Bronchial epithelial cell (primary cell): ENCODE data around the gene PFKL. TPM values are rescaled to one million over a fixed set of nuclear protein-coding genes. Genes with fewer than 3 reads are reported as not detected.

ENCODE experiments used
- DNase-seq: peaks from one replicate; pipeline ENCODE4 v3.0.0-alpha.2; 2010; ENCODE audit warnings: low read depth
- FAIRE-seq: peaks from 2 replicates; lab custom pipeline; 2011; peaks lifted over from hg19 to GRCh38; lab: Jason Lieb, UNC
- H3K27me3 ChIP-seq: 2 replicates; pipeline ENCODE4 v1.5.1; 2011; ENCODE audit warnings: low read length; ENCODE audit not compliant: control insufficient read depth, insufficient read depth
- H3K36me3 ChIP-seq: 2 replicates; pipeline ENCODE4 v1.5.1; 2011; ENCODE audit warnings: low read length; ENCODE audit not compliant: control insufficient read depth, insufficient read depth
- H3K4me3 ChIP-seq: 2 replicates; pipeline ENCODE4 v1.5.1; 2011; ENCODE audit warnings: mild to moderate bottlenecking, low read depth, low read length, control low read depth
- CTCF ChIP-seq: IDR thresholded peaks from 2 replicates; pipeline ENCODE4 v1.5.1; 2011; ENCODE audit warnings: mild to moderate bottlenecking, moderate library complexity, low read length, control low read depth, inconsistent platforms; ENCODE audit not compliant: insufficient read depth, severe bottlenecking
- total RNA-seq: library from RNA; depleted of rRNA; stranded (reverse); fragments of >200 nt; gene quantifications from 2 replicates; pipeline ENCODE4 v1.2.1, GENCODE V29; 2014

The PFKL gene
- total RNA-seq, 1 donor from 2014 or later = 148 TPM

DNA sequence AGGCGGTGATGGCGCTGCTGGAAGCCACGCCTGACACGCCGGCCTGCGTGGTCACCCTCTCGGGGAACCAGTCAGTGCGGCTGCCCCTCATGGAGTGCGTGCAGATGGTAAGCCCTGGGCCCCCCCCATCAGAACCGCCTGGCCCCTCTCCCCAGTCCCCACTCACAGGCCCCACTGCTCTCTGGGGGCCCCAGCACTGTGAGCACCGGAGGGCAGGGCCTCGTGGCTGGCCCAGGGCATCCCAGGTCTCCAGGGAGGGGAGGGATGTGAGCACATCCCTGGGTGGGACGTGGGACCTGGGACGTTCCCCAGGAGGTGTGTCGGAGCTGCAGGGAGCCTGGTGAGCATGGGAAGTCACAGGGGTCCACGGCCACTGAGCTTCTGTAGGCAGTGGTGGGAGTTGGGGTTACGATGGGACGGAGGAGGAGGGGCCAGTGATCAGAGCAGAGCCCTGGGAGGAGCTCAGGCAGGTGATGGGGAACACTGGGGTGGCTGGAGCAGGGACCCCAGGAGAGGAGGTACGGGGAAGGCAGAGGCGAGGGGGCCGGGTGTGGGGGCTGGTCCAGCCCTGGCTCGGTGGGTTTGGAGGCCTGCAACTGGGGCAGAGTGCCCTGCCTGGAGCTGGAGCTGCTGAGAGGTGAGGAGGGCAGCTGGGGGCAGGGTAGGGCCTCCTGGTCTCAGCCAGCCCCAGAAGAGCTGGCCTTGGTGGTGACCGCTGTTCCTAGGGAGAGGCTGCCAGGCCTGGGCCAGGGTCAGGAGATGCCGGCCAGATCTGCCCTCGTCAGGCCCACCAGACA is 18.8 kb downstream of the PFKL start:
- Histone ChIP-seq H3K27me3 (no peaks in the 10 kb centered on the region), H3K36me3 (peaks cover 36% of the 10 kb centered on the region), H3K4me3 (no peak overlapping the region)
- TF ChIP-seq CTCF = no peak
- no peak for FAIRE-seq
- no peak for DNase-seq

DNA sequence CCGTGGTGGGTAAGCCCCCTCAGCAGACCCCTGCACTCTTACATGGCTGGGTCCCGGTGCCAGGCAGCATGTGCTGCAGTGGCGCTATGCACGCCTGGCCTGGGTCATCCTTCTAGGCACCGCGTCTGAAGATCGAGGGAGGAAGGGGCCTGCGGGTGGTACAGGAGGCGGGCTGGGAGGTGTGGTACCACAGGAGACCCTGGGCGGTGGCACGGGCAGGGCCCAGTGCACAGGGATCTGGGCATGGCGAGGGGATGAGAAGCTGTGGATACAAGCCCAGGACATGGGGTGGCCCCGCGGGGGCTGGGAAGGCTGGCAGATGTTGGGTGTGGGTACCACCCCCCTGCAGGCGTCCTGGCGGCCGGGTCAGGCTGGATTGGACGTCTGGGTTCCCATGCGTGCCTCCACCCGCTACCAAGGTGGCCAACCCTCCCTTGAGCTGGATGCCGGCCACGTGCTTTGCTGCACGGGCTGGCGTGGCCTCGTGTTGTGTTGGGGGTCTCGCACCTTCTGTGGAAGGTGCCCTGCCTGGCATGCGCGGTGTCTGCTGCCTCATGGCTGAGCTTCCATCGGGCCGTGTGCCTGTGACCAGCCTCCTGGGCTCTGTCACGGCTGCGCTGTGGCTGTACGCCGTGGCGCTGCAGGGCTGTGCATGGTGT is 19.7 kb downstream of the PFKL start:
- DNase-seq (no peak), FAIRE-seq (no peak)
- no peaks in the 10 kb centered on the region for H3K27me3 ChIP-seq
- peaks cover 41% of the 10 kb centered on the region for H3K36me3 ChIP-seq
- no peak for TF ChIP-seq CTCF
- H3K4me3 ChIP-seq = no peak overlapping the region

DNA sequence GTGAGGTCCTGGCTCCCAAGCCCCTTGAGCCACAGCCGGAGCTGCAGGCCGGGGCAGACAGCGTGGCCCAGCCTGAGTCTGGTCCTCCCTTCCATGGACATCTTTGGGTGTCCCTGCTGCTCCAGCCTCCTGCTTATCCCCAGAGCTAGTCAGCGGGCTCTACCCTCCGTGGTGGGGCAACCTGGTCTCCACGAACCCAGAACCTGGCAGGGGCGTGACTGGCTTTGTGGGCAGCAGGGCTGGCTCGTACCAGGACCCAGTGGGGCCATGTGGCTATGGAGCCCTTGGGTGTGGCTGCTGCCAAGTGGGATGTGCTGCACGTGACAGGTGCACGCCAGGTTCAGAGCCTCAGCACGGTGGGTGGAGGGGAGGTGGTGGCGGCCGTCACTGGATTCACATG is 21.0 kb downstream of the PFKL start:
- Histone ChIP-seq H3K27me3 (no peaks in the 10 kb centered on the region), H3K36me3 (peaks cover 40% of the 10 kb centered on the region), H3K4me3 (no peak overlapping the region)
- FAIRE-seq (no peak), DNase-seq (no peak)
- TF ChIP-seq CTCF = no peak

GRCh38 chr21:44321846-44322450 is 22.1 kb downstream of the PFKL start:
- Histone ChIP-seq H3K36me3 (peaks cover 37% of the 10 kb centered on the region), H3K27me3 (no peaks in the 10 kb centered on the region), H3K4me3 (no peak overlapping the region)
- FAIRE-seq (no peak), DNase-seq (no peak)
- no peak for TF ChIP-seq CTCF

- TF ChIP-seq CTCF = no peak
- DNase-seq = no peak
- Histone ChIP-seq H3K36me3 (peaks cover 29% of the 10 kb centered on the region), H3K4me3 (no peak overlapping the region), H3K27me3 (no peaks in the 10 kb centered on the region)
- no peak for FAIRE-seq
Observed at GRCh38 chr21:44322621-44323325, 22.9 kb downstream of the PFKL start.
